ENCODE results near the gene GLYATL1.

GLYATL1 gene

GRCh38 chr11:58917159-58917783 lies 22.0 kb upstream of the GLYATL1 start:
- Histone ChIP-seq H3K4me3 (replicated peaks; ENCODE audit: insufficient read depth, low read length) (no peak overlapping the region), H3K27ac (replicated peaks) (no peak overlapping the region), H3K27me3 (ENCODE audit: insufficient read depth, poor library complexity, severe bottlenecking) (no peaks in the 10 kb centered on the region)
- TF ChIP-seq REST (IDR thresholded peaks at IDR 0.05; ENCODE audit: insufficient replicate concordance, low read depth) (no peak), SPI1 (IDR thresholded peaks at IDR 0.05; ENCODE audit: borderline replicate concordance, low read depth) (no peak), CTCF (IDR thresholded peaks at IDR 0.05; ENCODE audit: insufficient read depth, low read length) (no peak), POLR2AphosphoS5 (IDR thresholded peaks at IDR 0.05; ENCODE audit: low read depth) (no peak), GABPA (IDR thresholded peaks at IDR 0.05; ENCODE audit: low read depth) (no peak)
- DNase-seq (ENCODE audit: low read depth in 1 of 2, low spot score in 1 of 2) = no peak

GRCh38 chr11:58919561-58919960 lies 19.7 kb upstream of the GLYATL1 start:
- no peak overlapping the region for H3K4me3 ChIP-seq (replicated peaks; ENCODE audit: insufficient read depth, low read length)
- H3K27me3 ChIP-seq (ENCODE audit: insufficient read depth, poor library complexity, severe bottlenecking) = no peaks in the 10 kb centered on the region
- TF ChIP-seq CTCF (IDR thresholded peaks at IDR 0.05; ENCODE audit: insufficient read depth, low read length) (no peak), POLR2AphosphoS5 (IDR thresholded peaks at IDR 0.05; ENCODE audit: low read depth) (no peak), GABPA (IDR thresholded peaks at IDR 0.05; ENCODE audit: low read depth) (no peak), REST (IDR thresholded peaks at IDR 0.05; ENCODE audit: insufficient replicate concordance, low read depth) (no peak)
- no peak overlapping the region for H3K27ac ChIP-seq (replicated peaks)
- DNase-seq (ENCODE audit: low read depth in 1 of 2, low spot score in 1 of 2) = no peak

GRCh38 chr11:58919980-58920379 lies 19.3 kb upstream of the GLYATL1 start:
- TF ChIP-seq CTCF (IDR thresholded peaks at IDR 0.05; ENCODE audit: insufficient read depth, low read length) = no peak
- TF ChIP-seq GABPA (IDR thresholded peaks at IDR 0.05; ENCODE audit: low read depth) = 0 out of 2 replicates have a peak, but pooled peaks have one; percentile 34
- Histone ChIP-seq H3K27ac (replicated peaks) (no peak overlapping the region), H3K4me3 (replicated peaks; ENCODE audit: insufficient read depth, low read length) (no peak overlapping the region), H3K27me3 (ENCODE audit: insufficient read depth, poor library complexity, severe bottlenecking) (no peaks in the 10 kb centered on the region)
- DNase-seq (ENCODE audit: low read depth in 1 of 2, low spot score in 1 of 2) = peak in 1 of 2 experiments; percentile 44

- H3K4me3 ChIP-seq (replicated peaks; ENCODE audit: insufficient read depth, low read length) = no peak overlapping the region
- DNase-seq (ENCODE audit: low read depth in 1 of 2, low spot score in 1 of 2) = no peak
- H3K27ac ChIP-seq (replicated peaks) = no peak overlapping the region
- H3K27me3 ChIP-seq (ENCODE audit: insufficient read depth, poor library complexity, severe bottlenecking) = no peaks in the 10 kb centered on the region
- no peak for TF ChIP-seq SPI1 (IDR thresholded peaks at IDR 0.05; ENCODE audit: borderline replicate concordance, low read depth)
- no peak for TF ChIP-seq GABPA (IDR thresholded peaks at IDR 0.05; ENCODE audit: low read depth)
- TF ChIP-seq REST (IDR thresholded peaks at IDR 0.05; ENCODE audit: insufficient replicate concordance, low read depth) = no peak
- TF ChIP-seq POLR2AphosphoS5 (IDR thresholded peaks at IDR 0.05; ENCODE audit: low read depth) = no peak
- no peak for TF ChIP-seq CTCF (IDR thresholded peaks at IDR 0.05; ENCODE audit: insufficient read depth, low read length)
These were observed 17.4 kb upstream of the GLYATL1 start for GRCh38 chr11:58921778-58922390.

Data from HL-60 (cell line).